Measurements from ENCODE around the gene SLC6A1.

The SLC6A1 gene

GRCh38 chr3:10972072-10972782 is 20.3 kb upstream of the SLC6A1 start:
- no peak for DNase-seq

- no peak for DNase-seq
Measured at GRCh38 chr3:10973046-10973595, 19.4 kb upstream of the SLC6A1 start.

DNA sequence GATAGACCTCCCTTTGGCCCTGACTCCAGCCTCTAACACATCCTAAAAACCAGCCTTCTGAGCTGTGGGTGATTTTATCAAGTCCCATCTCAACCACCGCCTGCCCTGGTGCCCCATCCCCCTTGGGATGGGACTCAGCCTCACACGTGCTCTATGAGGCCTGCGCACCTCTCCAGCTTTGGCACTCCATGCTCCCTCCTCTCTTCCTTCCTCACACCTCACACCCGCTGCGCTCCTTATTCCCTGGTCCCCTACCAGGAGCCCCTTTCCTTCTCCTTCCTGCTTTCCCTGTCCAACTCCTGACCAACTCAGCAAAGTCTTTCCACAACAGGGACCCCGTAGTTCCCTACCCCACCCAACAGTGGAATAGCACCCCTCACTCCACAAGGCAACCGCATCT is 18.4 kb upstream of the SLC6A1 start:
- no peak for DNase-seq

- DNase-seq, result no peak
Measured at GRCh38 chr3:10974746-10975375, 17.7 kb upstream of the SLC6A1 start.

DNA sequence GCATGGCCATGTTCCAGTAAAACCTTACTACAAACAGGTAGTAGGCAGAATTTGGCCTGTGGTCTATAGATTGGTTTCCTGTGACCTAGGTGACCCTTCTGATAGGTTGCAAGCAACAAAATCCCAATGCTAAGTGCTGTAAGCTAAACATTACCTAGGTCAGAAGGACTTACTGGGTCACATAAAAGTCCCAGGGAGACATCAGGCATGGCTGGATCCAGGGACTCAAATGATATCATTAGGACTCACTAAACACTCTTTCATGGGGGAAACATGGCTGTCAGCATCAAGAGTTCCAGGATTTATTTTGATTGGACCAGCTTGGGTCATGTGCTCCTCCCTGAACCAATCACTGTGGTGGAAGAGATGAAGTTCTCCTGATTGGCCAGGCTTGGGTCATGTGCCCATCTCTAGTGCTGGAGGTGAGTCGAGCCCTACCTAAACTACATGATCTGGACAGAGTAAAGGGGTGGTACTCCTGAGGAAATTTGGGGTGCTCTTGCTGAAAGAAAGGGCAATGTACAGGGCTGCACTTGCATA is 16.8 kb upstream of the SLC6A1 start:
- DNase-seq, result no peak

- no peak for DNase-seq
Measured at GRCh38 chr3:10976770-10977169, 15.8 kb upstream of the SLC6A1 start.

- DNase-seq, result no peak
Measured at GRCh38 chr3:10977892-10978510, 14.5 kb upstream of the SLC6A1 start.

DNA sequence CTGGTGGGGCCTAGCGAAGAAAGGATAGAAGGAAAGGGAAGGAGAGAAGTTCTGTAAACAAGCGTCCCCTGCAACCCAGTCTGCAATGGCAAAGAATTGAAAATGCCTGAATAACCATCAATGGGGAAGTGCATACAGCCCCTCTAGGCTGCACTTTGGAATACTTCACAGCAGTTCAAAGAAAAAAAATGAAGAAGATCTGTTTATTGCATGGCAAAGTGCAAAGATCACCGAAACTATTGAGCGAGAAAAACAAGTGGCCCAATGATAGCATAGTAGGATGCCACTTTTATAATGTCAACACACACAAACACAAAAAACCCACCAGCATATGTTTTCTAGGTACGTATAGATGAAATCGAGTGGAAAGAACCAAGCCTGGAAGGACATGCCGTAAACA is 13.6 kb upstream of the SLC6A1 start:
- DNase-seq, result no peak

- DNase-seq, result no peak
Measured at GRCh38 chr3:10980312-10980711, 12.2 kb upstream of the SLC6A1 start.

GRCh38 chr3:10981031-10981430 is 11.5 kb upstream of the SLC6A1 start:
- DNase-seq, result no peak

- no peak for DNase-seq
Measured at GRCh38 chr3:10981961-10982360, 10.6 kb upstream of the SLC6A1 start.

- no peak for DNase-seq
Measured at GRCh38 chr3:10982782-10983181, 9.8 kb upstream of the SLC6A1 start.

- DNase-seq, result no peak
Measured at GRCh38 chr3:10983219-10983916, 9.2 kb upstream of the SLC6A1 start.

DNA sequence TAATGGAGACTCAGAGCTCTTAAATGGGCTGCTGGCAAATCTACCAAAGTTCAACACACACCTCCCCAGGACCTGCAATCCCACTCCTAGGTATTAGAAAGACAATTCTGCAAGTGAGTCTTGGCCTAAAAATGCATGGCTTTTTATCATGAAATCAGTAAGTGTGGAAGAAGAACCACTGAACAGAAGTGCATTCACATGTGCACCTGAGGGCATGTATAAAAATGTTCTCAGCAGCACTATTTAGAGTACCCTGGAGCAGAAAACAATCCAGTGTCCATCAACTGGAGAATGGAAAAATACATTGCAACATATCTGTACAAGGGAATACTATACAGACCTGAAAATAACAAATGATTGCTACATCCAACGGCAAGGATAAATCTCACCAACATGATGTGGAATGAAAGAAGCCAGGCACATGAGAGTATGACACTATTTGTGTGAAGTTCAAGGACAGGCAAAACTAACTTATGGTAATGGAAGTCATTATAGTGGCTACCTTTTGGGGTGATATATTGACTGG is 8.1 kb upstream of the SLC6A1 start:
- DNase-seq, result no peak

- no peak for DNase-seq
Measured at GRCh38 chr3:10985181-10985580, 7.4 kb upstream of the SLC6A1 start.

DNA sequence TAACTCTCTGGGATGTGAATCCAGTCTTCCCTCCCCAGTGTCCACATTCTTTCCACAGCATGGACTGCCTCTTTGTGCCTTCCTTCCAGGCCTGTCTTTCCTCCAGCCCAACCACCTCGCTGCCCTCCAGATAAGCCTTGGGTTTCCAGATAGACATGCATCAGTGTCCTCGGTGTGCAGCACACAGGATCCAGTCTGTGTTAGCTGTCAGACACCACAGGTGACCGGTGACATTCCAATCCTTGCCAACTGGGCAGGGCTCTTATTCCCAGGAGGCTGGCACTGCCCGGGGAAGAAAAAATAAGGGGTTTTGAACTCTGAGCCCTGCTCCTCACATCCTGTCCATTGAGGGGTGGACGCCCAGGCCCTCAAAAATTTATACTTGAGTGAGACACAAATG is 6.0 kb upstream of the SLC6A1 start:
- DNase-seq, result no peak

- no peak for DNase-seq
Measured at GRCh38 chr3:10988001-10988665, 4.4 kb upstream of the SLC6A1 start.

DNA sequence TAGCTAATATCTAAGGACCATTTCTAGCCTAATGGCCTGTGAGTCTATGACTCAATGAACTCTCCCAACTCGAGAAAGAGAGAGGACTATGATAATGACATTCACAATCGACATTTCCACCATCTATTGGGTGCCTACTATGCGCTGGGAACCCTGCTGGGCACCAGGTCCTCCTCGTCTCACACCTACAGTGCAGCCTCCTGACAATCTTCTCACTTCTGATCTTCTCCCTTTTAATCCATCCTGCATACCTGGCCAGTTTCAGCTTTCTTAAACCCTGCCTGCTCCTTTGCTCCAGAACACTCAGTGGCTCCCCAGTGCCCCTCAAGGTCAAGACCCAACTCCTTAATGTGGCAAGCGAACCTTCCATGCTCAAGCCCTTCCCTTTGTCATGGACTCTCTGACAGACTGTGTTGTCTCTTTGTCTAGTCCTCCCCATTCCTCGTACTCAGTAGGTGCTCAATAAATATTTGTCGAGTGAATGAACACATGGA is 3.5 kb upstream of the SLC6A1 start:
- DNase-seq, result no peak

- no peak for DNase-seq
Measured at GRCh38 chr3:10992943-10993728, 588 bp downstream of the SLC6A1 start.

DNA sequence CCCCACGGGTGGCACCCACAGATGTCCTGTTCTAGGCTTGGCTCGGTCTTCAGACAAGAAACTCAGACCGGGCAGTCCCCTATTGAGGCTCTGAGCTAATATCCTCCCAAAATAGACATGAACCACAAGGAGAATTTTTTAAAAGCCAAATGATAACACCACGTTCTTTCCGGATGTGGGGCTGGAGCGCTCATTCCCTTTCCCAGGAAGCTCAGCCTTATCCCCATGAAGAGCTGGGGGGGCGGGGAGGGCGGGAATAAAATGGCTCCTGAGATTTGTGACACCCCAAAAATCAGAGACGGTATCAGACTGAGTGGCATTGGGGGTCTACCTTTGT is 1.1 kb downstream of the SLC6A1 start:
- no peak for DNase-seq

GRCh38 chr3:10994306-10994705 is 1.8 kb downstream of the SLC6A1 start:
- DNase-seq, result no peak

All from activated CD4-positive, alpha-beta T cell treated with anti-CD3 and anti-CD28 coated beads, Interleukin-2, amount 50 U/mL, for 4 hours (primary cell).